HG02798 (cell line): Measurements from ENCODE around the gene IRS1.
A peak's percentile ranks its signal among the peaks of the same experiment; 100 is the strongest.

Source experiments
- ATAC-seq: cut with Tn5 transposase; IDR thresholded peaks from one replicate; pipeline ENCODE4 v1.9.1; 2021; ENCODE audit warnings: mild to moderate bottlenecking; ENCODE audit not compliant: unreplicated experiment, poor library complexity

Gene IRS1

GRCh38 chr2:226829721-226830631 lies 30.4 kb upstream of the IRS1 start:
- ATAC-seq, result no peak

GRCh38 chr2:226828191-226828590 lies 28.6 kb upstream of the IRS1 start:
- no peak for ATAC-seq

GRCh38 chr2:226825056-226825455 lies 25.4 kb upstream of the IRS1 start:
- no peak for ATAC-seq

GRCh38 chr2:226818930-226819329 lies 19.3 kb upstream of the IRS1 start:
- ATAC-seq, result no peak

GRCh38 chr2:226813148-226813701 lies 13.6 kb upstream of the IRS1 start:
- no peak for ATAC-seq

- ATAC-seq, result no peak
Observed at GRCh38 chr2:226803410-226803809, 3.8 kb upstream of the IRS1 start.

GRCh38 chr2:226802573-226802972 lies 3.0 kb upstream of the IRS1 start:
- ATAC-seq, result no peak

GRCh38 chr2:226800941-226801784 lies 1.5 kb upstream of the IRS1 start:
- peak; percentile 86 for ATAC-seq

- no peak for ATAC-seq
Observed at GRCh38 chr2:226799976-226800940, 638 bp upstream of the IRS1 start.

- ATAC-seq, result peak; percentile 28
Observed at GRCh38 chr2:226798422-226799210, 1.0 kb downstream of the IRS1 start.

GRCh38 chr2:226797989-226798421 lies 1.6 kb downstream of the IRS1 start:
- ATAC-seq, result no peak

- ATAC-seq, result no peak
Observed at GRCh38 chr2:226797289-226797988, 2.2 kb downstream of the IRS1 start.

GRCh38 chr2:226796840-226797288 lies 2.8 kb downstream of the IRS1 start:
- no peak for ATAC-seq

GRCh38 chr2:226796012-226796839 lies 3.4 kb downstream of the IRS1 start:
- no peak for ATAC-seq

- no peak for ATAC-seq
Observed at GRCh38 chr2:226795281-226796011, 4.2 kb downstream of the IRS1 start.

- no peak for ATAC-seq
Observed at GRCh38 chr2:226794751-226795171, 4.9 kb downstream of the IRS1 start.

- ATAC-seq, result no peak
Observed at GRCh38 chr2:226794196-226794661, 5.4 kb downstream of the IRS1 start.
